ENCODE measurements around the gene C1S. TPM values are rescaled to one million over a fixed set of nuclear protein-coding genes. Genes with fewer than 3 reads are reported as not detected.

The C1S gene
- total and polyA plus RNA-seq, 9 of the 15 experiments (the other 6 are each of a cell fraction or from before 2014, with no cell fraction given) = 0.08 to 0.84 (median 0.27) TPM

DNA sequence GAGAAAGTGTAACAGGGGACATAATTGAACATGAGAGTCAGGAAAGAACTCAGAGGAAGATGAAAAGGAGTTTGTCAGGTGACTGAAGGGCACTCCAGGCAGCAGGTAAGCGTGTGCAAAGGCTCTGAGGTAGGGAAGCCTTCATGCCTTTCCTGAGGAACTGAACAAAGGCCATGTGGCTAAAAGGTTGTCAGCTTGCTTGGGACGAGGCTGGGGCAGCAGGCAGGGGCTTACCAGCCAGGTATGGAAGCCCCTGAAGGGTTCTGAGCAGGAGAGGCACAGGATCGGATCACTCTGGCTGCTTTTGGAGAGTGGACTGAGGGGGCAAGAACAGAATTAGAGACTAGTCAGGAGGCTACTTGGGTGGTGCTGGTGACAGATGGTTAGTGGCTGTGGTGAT, 47.4 kb upstream of the C1S start:
- H3K9me1 ChIP-seq (ENCODE audit: control insufficient read depth, insufficient read depth, low read length) = no peaks in the 10 kb centered on the region
- H3K79me2 ChIP-seq (ENCODE audit: control insufficient read depth, insufficient read depth, low read length) = peaks cover 45% of the 10 kb centered on the region
- ChIA-PET CTCF (ENCODE audit: low intra/inter-chr PET ratio) (interaction anchor here (1.1 kb wide), 1 partner anchor 27 kb away, joined by 8 read pairs; no protein-coding TSS in a partner anchor), POLR2A (no interaction called here)
- H3K9me3 ChIP-seq (replicated peaks; ENCODE audit: control insufficient read depth, insufficient read depth, low read depth, low read length) = no peaks in the 10 kb centered on the region
- intact Hi-C loops (cut with micrococcal nuclease) (no loop called here), in situ Hi-C loops (cut with MboI) (no loop called here)
- H3K27ac ChIP-seq (ENCODE audit: extremely low read depth, low read depth, low read length) = no peak overlapping the region
- FAIRE-seq (no peak), DNase-seq (ENCODE audit: extremely low read depth in 1 of 4, low spot score in 3 of 4) (no peak), ATAC-seq (no peak)
- H3K4me1 ChIP-seq (replicated peaks in 1 of 2; ENCODE audit: control insufficient read depth in 2 of 2, insufficient read depth in 2 of 2, low read length in 2 of 2) = peaks cover 7 to 31% of the 10 kb centered on the region in 2 experiments
- H3K36me3 ChIP-seq (ENCODE audit: control insufficient read depth, insufficient read depth, low read length) = peaks cover 36% of the 10 kb centered on the region; the same call in 2 of the 3 replicates
- H3K4me2 ChIP-seq (ENCODE audit: insufficient read depth, low read length) = no peak overlapping the region
- H3K9ac ChIP-seq (ENCODE audit: insufficient read depth in 1 of 2, low read depth in 2 of 2, low read length in 2 of 2) = peak overlapping the region in 1 of 2 experiments; percentile 79; a peak in 1 of 4 replicates
- no peak overlapping the region for H3K4me3 ChIP-seq
- WGBS (ENCODE audit: insufficient coverage, low coverage, missing lambda C conversion rate) = 92% methylated on average over 3 of the region's 3 CpGs
- BruUV-seq (replicated peaks) = no TSS peak
- H3K27me3 ChIP-seq (ENCODE audit: control insufficient read depth in 2 of 2, insufficient read depth in 2 of 2, low read length in 2 of 2) = no peaks in the 10 kb centered on the region
- no peak overlapping the region for H2AFZ ChIP-seq (ENCODE audit: low read depth, low read length)
- peaks cover 4% of the 10 kb centered on the region; the same call in 1 of the 2 replicates for H4K20me1 ChIP-seq (replicated peaks; ENCODE audit: control insufficient read depth, insufficient read depth, low read length)
- TF ChIP-seq ZBTB1 (CRISPR knock-in tag; IDR thresholded peaks at IDR 0.05; ENCODE audit: borderline replicate concordance, low read depth) (no peak), ARID2 (IDR thresholded peaks at IDR 0.05) (no peak), PHTF2 (CRISPR knock-in tag; IDR thresholded peaks at IDR 0.05) (no peak), CBFB (CRISPR knock-in tag; IDR thresholded peaks at IDR 0.05) (no peak), HMGN3 (IDR thresholded peaks at IDR 0.05; ENCODE audit: borderline replicate concordance, extremely low read depth, insufficient read length, low read depth, low read length) (no peak), SIX5 (IDR thresholded peaks at IDR 0.05; ENCODE audit: borderline replicate concordance in 1 of 2, insufficient read depth in 1 of 2, low read depth in 1 of 2, low read length in 2 of 2) (no peak), ZNF311 (CRISPR knock-in tag; IDR thresholded peaks at IDR 0.05) (no peak), RBBP5 (IDR thresholded peaks at IDR 0.05; ENCODE audit: borderline replicate concordance, insufficient read depth, low read length, poor library complexity, severe bottlenecking) (no peak), ZFP36 (IDR thresholded peaks at IDR 0.05; ENCODE audit: low read depth, low read length, partially characterized antibody) (no peak), TAL1 (IDR thresholded peaks at IDR 0.05) (no peak), NR3C1 (CRISPR knock-in tag; IDR thresholded peaks at IDR 0.05) (no peak), ZNF668 (CRISPR knock-in tag; IDR thresholded peaks at IDR 0.05) (no peak)
- TF ChIP-seq, protein P1, sequence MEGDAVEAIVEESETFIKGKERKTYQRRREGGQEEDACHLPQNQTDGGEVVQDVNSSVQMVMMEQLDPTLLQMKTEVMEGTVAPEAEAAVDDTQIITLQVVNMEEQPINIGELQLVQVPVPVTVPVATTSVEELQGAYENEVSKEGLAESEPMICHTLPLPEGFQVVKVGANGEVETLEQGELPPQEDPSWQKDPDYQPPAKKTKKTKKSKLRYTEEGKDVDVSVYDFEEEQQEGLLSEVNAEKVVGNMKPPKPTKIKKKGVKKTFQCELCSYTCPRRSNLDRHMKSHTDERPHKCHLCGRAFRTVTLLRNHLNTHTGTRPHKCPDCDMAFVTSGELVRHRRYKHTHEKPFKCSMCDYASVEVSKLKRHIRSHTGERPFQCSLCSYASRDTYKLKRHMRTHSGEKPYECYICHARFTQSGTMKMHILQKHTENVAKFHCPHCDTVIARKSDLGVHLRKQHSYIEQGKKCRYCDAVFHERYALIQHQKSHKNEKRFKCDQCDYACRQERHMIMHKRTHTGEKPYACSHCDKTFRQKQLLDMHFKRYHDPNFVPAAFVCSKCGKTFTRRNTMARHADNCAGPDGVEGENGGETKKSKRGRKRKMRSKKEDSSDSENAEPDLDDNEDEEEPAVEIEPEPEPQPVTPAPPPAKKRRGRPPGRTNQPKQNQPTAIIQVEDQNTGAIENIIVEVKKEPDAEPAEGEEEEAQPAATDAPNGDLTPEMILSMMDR (IDR thresholded peaks at IDR 0.05 in 2 of 3, conservative IDR thresholded peaks at IDR 0.05 in 1 of 3; ENCODE audit: insufficient read depth in 2 of 3, low read depth in 1 of 3, low read length in 3 of 3) = no peak
- TF ChIP-seq, protein P2, sequence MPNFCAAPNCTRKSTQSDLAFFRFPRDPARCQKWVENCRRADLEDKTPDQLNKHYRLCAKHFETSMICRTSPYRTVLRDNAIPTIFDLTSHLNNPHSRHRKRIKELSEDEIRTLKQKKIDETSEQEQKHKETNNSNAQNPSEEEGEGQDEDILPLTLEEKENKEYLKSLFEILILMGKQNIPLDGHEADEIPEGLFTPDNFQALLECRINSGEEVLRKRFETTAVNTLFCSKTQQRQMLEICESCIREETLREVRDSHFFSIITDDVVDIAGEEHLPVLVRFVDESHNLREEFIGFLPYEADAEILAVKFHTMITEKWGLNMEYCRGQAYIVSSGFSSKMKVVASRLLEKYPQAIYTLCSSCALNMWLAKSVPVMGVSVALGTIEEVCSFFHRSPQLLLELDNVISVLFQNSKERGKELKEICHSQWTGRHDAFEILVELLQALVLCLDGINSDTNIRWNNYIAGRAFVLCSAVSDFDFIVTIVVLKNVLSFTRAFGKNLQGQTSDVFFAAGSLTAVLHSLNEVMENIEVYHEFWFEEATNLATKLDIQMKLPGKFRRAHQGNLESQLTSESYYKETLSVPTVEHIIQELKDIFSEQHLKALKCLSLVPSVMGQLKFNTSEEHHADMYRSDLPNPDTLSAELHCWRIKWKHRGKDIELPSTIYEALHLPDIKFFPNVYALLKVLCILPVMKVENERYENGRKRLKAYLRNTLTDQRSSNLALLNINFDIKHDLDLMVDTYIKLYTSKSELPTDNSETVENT (CRISPR knock-in tag; IDR thresholded peaks at IDR 0.05) = no peak
- TF ChIP-seq, protein P3, sequence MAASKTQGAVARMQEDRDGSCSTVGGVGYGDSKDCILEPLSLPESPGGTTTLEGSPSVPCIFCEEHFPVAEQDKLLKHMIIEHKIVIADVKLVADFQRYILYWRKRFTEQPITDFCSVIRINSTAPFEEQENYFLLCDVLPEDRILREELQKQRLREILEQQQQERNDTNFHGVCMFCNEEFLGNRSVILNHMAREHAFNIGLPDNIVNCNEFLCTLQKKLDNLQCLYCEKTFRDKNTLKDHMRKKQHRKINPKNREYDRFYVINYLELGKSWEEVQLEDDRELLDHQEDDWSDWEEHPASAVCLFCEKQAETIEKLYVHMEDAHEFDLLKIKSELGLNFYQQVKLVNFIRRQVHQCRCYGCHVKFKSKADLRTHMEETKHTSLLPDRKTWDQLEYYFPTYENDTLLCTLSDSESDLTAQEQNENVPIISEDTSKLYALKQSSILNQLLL (CRISPR knock-in tag; IDR thresholded peaks at IDR 0.05; ENCODE audit: borderline replicate concordance) = no peak
- TF ChIP-seq, protein P4, sequence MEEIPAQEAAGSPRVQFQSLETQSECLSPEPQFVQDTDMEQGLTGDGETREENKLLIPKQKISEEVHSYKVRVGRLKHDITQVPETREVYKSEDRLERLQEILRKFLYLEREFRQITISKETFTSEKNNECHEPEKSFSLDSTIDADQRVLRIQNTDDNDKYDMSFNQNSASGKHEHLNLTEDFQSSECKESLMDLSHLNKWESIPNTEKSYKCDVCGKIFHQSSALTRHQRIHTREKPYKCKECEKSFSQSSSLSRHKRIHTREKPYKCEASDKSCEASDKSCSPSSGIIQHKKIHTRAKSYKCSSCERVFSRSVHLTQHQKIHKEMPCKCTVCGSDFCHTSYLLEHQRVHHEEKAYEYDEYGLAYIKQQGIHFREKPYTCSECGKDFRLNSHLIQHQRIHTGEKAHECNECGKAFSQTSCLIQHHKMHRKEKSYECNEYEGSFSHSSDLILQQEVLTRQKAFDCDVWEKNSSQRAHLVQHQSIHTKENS (CRISPR knock-in tag; IDR thresholded peaks at IDR 0.05) = no peak

Measured in K562 (cell line).